ENCODE data around the gene GIGYF2.

DNA sequence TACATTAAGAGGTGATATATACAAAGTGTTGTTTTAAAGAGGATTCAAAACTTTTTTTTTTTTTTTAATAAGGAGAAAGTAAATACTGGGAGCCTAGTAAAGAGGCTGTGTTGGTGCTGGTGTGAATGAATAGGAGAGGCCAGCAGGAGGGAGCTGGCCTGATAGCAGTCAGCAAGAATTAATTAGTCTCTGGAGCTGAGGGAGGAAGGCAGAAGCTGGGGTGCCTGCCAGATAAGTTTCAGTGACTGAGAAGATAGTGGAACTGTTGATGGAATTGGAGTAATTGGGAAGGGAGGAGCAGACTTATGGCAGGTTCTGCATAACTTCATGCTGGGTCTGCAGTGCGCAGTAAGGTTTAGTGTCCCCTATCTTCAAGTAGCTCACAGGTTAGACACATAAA is 136.7 kb downstream of the GIGYF2 start:
- TF ChIP-seq ZNF433 (tag by site-specific recombination; IDR thresholded peaks at IDR 0.05; ENCODE audit: low read depth) (no peak), ZBTB8A (tag by site-specific recombination; IDR thresholded peaks at IDR 0.05) (no peak), ZNF274 (IDR thresholded peaks at IDR 0.05; ENCODE audit: low read length) (no peak), ZNF274 (tag by site-specific recombination; IDR thresholded peaks at IDR 0.05; ENCODE audit: borderline replicate concordance) (no peak)

Measured in HEK293 (cell line).